Measurements from ENCODE around the gene TGFB3. TPM values are rescaled to one million over a fixed set of nuclear protein-coding genes. Genes with fewer than 3 reads are reported as not detected.
"Not testable (repeated sequence)": the region's sequence is repeated elsewhere in the genome, so short reads cannot be mapped to it uniquely, and the experiment has no call there.

The TGFB3 gene
- total and polyA plus RNA-seq, 9 of the 15 experiments (the other 6 are each of a cell fraction or from before 2014, with no cell fraction given): 0.39 to 2.0 (median 1.0) TPM

- TF ChIP-seq SNRNP70 (optimal IDR thresholded peaks at IDR 0.05; ENCODE audit: low read depth, low read length) (no peak), FOXK2 (conservative IDR thresholded peaks at IDR 0.05 in 1 of 2, IDR thresholded peaks at IDR 0.05 in 1 of 2; ENCODE audit: low read depth in 2 of 2) (no peak), ESRRB (CRISPR knock-in tag; IDR thresholded peaks at IDR 0.05; ENCODE audit: borderline replicate concordance) (no peak)
Observed at GRCh38 chr14:76011930-76012329, 30.1 kb upstream of the TGFB3 start (continued).

GRCh38 chr14:76009627-76010026 lies 27.8 kb upstream of the TGFB3 start:
- H3K9ac ChIP-seq (ENCODE audit: insufficient read depth in 1 of 2, low read depth in 2 of 2, low read length in 2 of 2); BruUV-seq (replicated peaks); H3K4me1 ChIP-seq (replicated peaks in 1 of 2; ENCODE audit: control insufficient read depth in 2 of 2, insufficient read depth in 2 of 2, low read length in 2 of 2); H4K20me1 ChIP-seq (replicated peaks; ENCODE audit: control insufficient read depth, insufficient read depth, low read length); H3K4me3 ChIP-seq; H3K27me3 ChIP-seq (ENCODE audit: control insufficient read depth in 2 of 2, insufficient read depth in 2 of 2, low read length in 2 of 2); H3K79me2 ChIP-seq (ENCODE audit: control insufficient read depth, insufficient read depth, low read length); in situ Hi-C loops (cut with MboI); H3K27ac ChIP-seq (ENCODE audit: extremely low read depth, low read depth, low read length); FAIRE-seq; CTCF ChIA-PET (ENCODE audit: low intra/inter-chr PET ratio); intact Hi-C loops (cut with micrococcal nuclease); H3K4me2 ChIP-seq (ENCODE audit: insufficient read depth, low read length); H3K36me3 ChIP-seq (ENCODE audit: control insufficient read depth, insufficient read depth, low read length); H3K9me1 ChIP-seq (ENCODE audit: control insufficient read depth, insufficient read depth, low read length); H3K9me3 ChIP-seq (replicated peaks; ENCODE audit: control insufficient read depth, insufficient read depth, low read depth, low read length); H2AFZ ChIP-seq (ENCODE audit: low read depth, low read length); TF ChIP-seq ATF3 (CRISPR knock-in tag; conservative IDR thresholded peaks at IDR 0.05); JUND (tag; IDR thresholded peaks at IDR 0.05; ENCODE audit: borderline replicate concordance, low read depth, low read length): not testable (repeated sequence)
- POLR2A ChIA-PET: interaction anchor here (0.7 kb wide), 1 partner anchor 58 kb away, joined by 3 read pairs; no protein-coding TSS in a partner anchor
- peak in 1 of 4 experiments; percentile 2 for DNase-seq (ENCODE audit: extremely low read depth in 1 of 4, low spot score in 3 of 4)
- ATAC-seq: peak; percentile 73
- peak; percentile 92 for TF ChIP-seq CEBPB (tag; IDR thresholded peaks at IDR 0.05)
- TF ChIP-seq ATF7 (IDR thresholded peaks at IDR 0.05): peak; percentile 65
- peak; percentile 33; the same call in 1 of the 2 replicates for TF ChIP-seq SMARCA4 (IDR thresholded peaks at IDR 0.05)
- peak; percentile 28; the same call in 1 of the 2 replicates for TF ChIP-seq C11orf30 (IDR thresholded peaks at IDR 0.05; ENCODE audit: low read depth)
- TF ChIP-seq ATF3 (IDR thresholded peaks at IDR 0.05): peak; percentile 92
- TF ChIP-seq NFE2 (IDR thresholded peaks at IDR 0.05; ENCODE audit: low read depth): peak; percentile 75
- TF ChIP-seq CEBPG (CRISPR knock-in tag; IDR thresholded peaks at IDR 0.05): peak; percentile 68
- peak; percentile 76 to 86 for TF ChIP-seq CEBPG (tag; conservative IDR thresholded peaks at IDR 0.05 in 1 of 2, IDR thresholded peaks at IDR 0.05 in 1 of 2)
- TF ChIP-seq DPF2 (IDR thresholded peaks at IDR 0.05): 0 out of 2 replicates have a peak, but pooled peaks have one; percentile 35
- TF ChIP-seq RCOR1 (IDR thresholded peaks at IDR 0.05; ENCODE audit: borderline replicate concordance in 1 of 2, low read depth in 2 of 2, low read length in 2 of 2): 0 out of 4 replicates have a peak, but pooled peaks of 1 of the 2 experiments have one; percentile 22
- peak; percentile 51; the same call in 1 of the 2 replicates for TF ChIP-seq ZNF316 (IDR thresholded peaks at IDR 0.05)
- TF ChIP-seq ZNF384 (IDR thresholded peaks at IDR 0.05; ENCODE audit: low read depth, low read length): peak; percentile 65
- peak; percentile 47; the same call in 1 of the 2 replicates for TF ChIP-seq MAFG (tag; conservative IDR thresholded peaks at IDR 0.05)
- TF ChIP-seq JUND (IDR thresholded peaks at IDR 0.05; ENCODE audit: borderline replicate concordance, low read depth, low read length): 0 out of 2 replicates have a peak, but pooled peaks have one; percentile 13
- WGBS (ENCODE audit: insufficient coverage, low coverage, missing lambda C conversion rate): 21% methylated on average over 3 of the region's 3 CpGs

Measured in K562 (cell line).